Effector memory CD8-positive, alpha-beta T cell (primary cell): ENCODE results near the gene HYCC1.
"Not testable (repeated sequence)": the region's sequence is repeated elsewhere in the genome, so short reads cannot be mapped to it uniquely, and the experiment has no call there.

Experiments
- ATAC-seq: fragments of 150-1000 bp; cut with Tn5 transposase; replicated peaks from 2 replicates; pipeline ENCODE4 v1.10.0; 2021; ENCODE audit warnings: mild to moderate bottlenecking, moderate library complexity
- DNase-seq, 3 experiments: peaks; one replicate each; pipeline ENCODE4 v3.0.0; 2021
- H3K27ac Mint-ChIP-seq, 2 donors: one replicate each; pipeline ENCODE4 v1.8.0; 2022; ENCODE audit warnings: mild to moderate bottlenecking in 2 of 2, mixed read lengths in 2 of 2, moderate library complexity in 2 of 2
- H3K27me3 Mint-ChIP-seq, 2 donors: one replicate each; pipeline ENCODE4 v1.8.0; 2022; ENCODE audit warnings: mixed read lengths in 2 of 2
- H3K36me3 Mint-ChIP-seq: one replicate; pipeline ENCODE4 v1.8.0; 2022; ENCODE audit warnings: mild to moderate bottlenecking, moderate library complexity, mixed read lengths; ENCODE audit not compliant: insufficient read depth
- H3K4me1 Mint-ChIP-seq, 2 donors: one replicate each; pipeline ENCODE4 v1.8.0; 2022; ENCODE audit warnings: low read depth in 2 of 2, mixed read lengths in 2 of 2
- H3K4me3 Mint-ChIP-seq, 2 donors: one replicate each; pipeline ENCODE4 v1.8.0; 2022; ENCODE audit warnings: mild to moderate bottlenecking in 2 of 2, mixed read lengths in 2 of 2, moderate library complexity in 2 of 2
- H3K9me3 Mint-ChIP-seq, 2 donors: one replicate each; pipeline ENCODE4 v1.8.0; 2022; ENCODE audit warnings: mixed read lengths in 2 of 2
- total RNA-seq, 9 experiments: gene quantifications; one replicate each; lab custom pipeline; 2026; lab: John Stamatoyannopoulos, UW

HYCC1 gene
- total RNA-seq: 30.8 to 79.1 (median 45.6) reads per million in 9 experiments

DNA sequence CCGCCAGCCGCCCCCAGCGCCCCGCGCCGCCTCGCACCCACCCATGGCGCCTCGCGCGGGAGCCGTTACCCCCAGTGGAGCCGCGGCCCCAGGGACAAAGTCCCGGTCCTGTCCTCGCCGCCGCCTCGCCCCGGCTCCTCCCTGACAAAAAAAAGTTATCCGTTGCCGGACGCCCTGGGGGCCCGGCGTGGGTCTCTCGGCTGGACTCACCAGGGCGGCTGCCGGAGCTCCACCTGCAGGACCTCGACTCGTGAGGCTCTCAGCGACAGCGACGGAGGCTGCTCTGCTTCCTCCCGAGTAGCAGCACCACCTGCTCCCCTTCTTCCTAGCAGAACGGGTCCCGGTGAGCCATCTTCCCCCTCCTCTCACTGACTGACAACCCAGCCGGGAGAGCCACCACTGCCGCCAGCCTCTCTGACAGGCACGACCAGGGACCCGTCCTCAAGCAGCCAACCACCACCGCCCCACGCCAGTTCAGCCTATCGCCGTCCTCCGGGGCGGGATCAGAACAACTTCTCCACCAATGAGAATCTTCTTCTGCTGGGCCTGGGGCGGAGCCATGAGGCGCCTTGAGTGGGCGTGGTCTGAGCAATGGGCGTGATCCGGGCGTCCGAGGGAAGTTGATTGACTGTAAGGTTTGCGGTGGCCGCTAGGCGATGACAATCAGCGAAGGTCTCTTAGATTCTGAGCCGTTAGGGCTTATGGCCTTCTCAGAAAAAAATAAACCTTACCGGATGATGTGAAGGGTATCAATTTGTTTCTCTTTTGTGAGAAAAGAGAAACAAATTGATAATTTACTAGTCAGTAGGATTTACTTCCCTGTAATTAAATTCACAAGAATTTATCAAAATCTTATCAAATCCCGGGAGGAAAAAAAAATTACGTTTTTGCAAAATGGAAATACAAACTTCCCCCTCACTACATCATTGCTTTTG, at the start of gene HYCC1:
TSS of gene HYCC1 (minus strand) at position 416 of the 935 bp plus-strand sequence. CDS start 23,019 bp downstream, outside the sequence.
- H3K9me3 Mint-ChIP-seq: no peaks in the 10 kb centered on the region
- ATAC-seq (peak; percentile 95), DNase-seq (peak; percentile 99 to 100 (median 99))
- no peak within 1 kb of the TSS for H3K4me3 Mint-ChIP-seq
- H3K4me1 Mint-ChIP-seq: peaks cover 5 to 11% of the 10 kb centered on the region in 2 donors
- no peaks in the 10 kb centered on the region for H3K27me3 Mint-ChIP-seq
- peak within 1 kb of the TSS in 1 of 2 donors; percentile 96 for H3K27ac Mint-ChIP-seq
- H3K36me3 Mint-ChIP-seq: peaks cover 6% of the 10 kb centered on the region

DNA sequence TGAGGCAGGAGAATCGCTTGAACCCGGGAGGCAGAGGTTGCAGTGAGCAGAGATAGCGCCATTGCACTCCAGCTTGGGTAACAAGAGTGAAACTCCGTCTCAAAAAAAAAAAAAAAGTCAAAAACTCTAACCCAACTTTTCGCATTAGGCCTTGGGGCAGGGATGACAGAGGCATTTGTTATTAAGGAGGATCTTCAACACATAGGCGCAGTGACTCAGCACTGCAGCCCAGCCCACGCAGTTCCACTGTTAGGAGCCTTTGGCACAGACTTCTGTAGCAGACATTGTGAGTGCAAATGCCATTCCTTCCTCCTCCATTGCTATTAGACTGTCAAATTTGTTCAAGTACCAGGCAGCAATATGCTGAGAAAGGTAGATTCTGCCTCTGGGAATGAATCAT, 48.5 kb upstream of the HYCC1 start:
- Mint-ChIP-seq H3K4me3 (no peak overlapping the region), H3K9me3 (no peaks in the 10 kb centered on the region), H3K27ac (no peak overlapping the region), H3K27me3 (peaks cover 8 to 27% of the 10 kb centered on the region in 2 donors), H3K36me3 (no peaks in the 10 kb centered on the region), H3K4me1 (no peaks in the 10 kb centered on the region)
- DNase-seq: no peak
- no peak for ATAC-seq

DNA sequence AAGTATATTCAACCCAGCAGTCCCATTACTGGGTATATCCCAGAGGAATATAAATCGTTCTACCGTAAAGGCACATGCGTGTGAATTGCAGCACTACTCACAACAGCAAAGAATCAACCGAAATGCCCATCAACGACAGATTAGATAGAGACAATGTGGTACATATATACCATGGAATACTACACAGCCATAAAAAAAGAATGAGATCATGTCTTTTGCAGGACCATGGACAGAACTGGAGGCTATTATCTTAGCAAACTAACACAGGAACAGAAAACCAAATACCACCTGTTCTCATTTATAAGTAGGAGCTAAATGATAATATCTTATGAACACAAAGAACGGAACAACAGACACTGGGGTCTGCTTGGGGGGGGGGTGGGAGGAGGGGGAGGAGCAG, 47.4 kb upstream of the HYCC1 start:
- DNase-seq (no peak), ATAC-seq (no peak)
- Mint-ChIP-seq H3K36me3 (no peaks in the 10 kb centered on the region), H3K4me1 (no peaks in the 10 kb centered on the region), H3K27ac (no peak overlapping the region), H3K9me3 (no peaks in the 10 kb centered on the region), H3K27me3 (peaks cover 8 to 18% of the 10 kb centered on the region in 2 donors), H3K4me3 (no peak overlapping the region)

- Mint-ChIP-seq H3K36me3 (no peaks in the 10 kb centered on the region), H3K9me3 (no peaks in the 10 kb centered on the region), H3K27me3 (peaks cover 4 to 8% of the 10 kb centered on the region in 2 donors), H3K27ac (no peak overlapping the region), H3K4me3 (no peak overlapping the region), H3K4me1 (no peaks in the 10 kb centered on the region)
- DNase-seq (no peak), ATAC-seq (no peak)
Observed at GRCh38 chr7:23058408-23059096, 44.6 kb upstream of the HYCC1 start.

- Mint-ChIP-seq H3K27me3 (peaks cover 0 to under 1% of the 10 kb centered on the region in 2 donors), H3K27ac (no peak overlapping the region), H3K36me3 (no peaks in the 10 kb centered on the region), H3K9me3 (no peaks in the 10 kb centered on the region), H3K4me3 (no peak overlapping the region), H3K4me1 (no peaks in the 10 kb centered on the region)
- peak; percentile 45 to 63 (median 53) for DNase-seq
- ATAC-seq: peak; percentile 97
Observed at GRCh38 chr7:23055582-23056178, 41.8 kb upstream of the HYCC1 start.

DNA sequence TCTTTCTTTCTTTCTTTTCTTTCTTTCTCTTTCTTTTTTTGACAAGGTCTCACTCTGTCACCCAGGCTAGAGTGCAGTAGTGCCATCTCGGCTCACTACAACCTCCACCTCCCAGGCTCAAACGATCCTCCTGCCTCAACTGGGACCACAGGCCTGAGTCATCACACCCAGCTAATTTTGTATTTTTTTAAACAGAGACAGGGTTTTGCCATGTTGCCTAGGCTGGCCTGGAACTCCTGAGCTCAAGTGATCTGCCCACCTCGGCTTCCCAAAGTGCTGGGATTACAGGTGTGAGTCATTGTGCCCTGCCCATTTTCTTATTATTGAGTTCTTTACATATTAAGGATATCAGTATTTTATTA, 37.2 kb upstream of the HYCC1 start:
- not testable (repeated sequence) for H3K27me3 Mint-ChIP-seq, DNase-seq, H3K4me1 Mint-ChIP-seq, H3K4me3 Mint-ChIP-seq, ATAC-seq, H3K9me3 Mint-ChIP-seq, H3K36me3 Mint-ChIP-seq
- H3K27ac Mint-ChIP-seq: peak overlapping the region in 1 of 2 donors; percentile 3

DNA sequence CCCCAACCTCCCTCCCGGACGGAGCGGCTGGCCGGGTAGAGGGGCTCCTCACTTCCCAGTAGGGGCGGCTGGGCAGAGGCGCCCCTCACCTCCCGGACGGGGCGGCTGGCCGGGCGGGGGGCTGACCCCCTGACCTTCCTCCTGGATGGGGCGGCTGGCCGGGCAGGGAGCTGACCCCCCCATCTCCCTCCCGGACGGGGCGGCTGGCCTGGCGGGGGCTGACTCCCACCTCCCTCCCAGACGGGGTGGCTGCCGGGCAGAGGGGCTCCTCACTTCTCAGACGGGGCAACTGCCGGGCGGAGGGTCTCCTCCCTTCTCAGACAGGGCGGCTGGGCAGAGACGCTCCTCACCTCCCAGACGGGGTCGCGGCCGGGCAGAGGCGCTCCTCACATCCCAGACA, 32.4 kb upstream of the HYCC1 start:
- not testable (repeated sequence) for H3K36me3 Mint-ChIP-seq

GRCh38 chr7:23045086-23045485, 31.2 kb upstream of the HYCC1 start:
- not testable (repeated sequence) for H3K4me3 Mint-ChIP-seq, ATAC-seq, DNase-seq, H3K9me3 Mint-ChIP-seq, H3K4me1 Mint-ChIP-seq, H3K36me3 Mint-ChIP-seq, H3K27me3 Mint-ChIP-seq, H3K27ac Mint-ChIP-seq

More for the DNA sequence above, 32.4 kb upstream of the HYCC1 start:
- not testable (repeated sequence) for H3K9me3 Mint-ChIP-seq, H3K27me3 Mint-ChIP-seq, ATAC-seq, H3K4me1 Mint-ChIP-seq, DNase-seq, H3K4me3 Mint-ChIP-seq, H3K27ac Mint-ChIP-seq

- Mint-ChIP-seq H3K36me3 (no peaks in the 10 kb centered on the region), H3K27ac (no peak overlapping the region), H3K4me3 (no peak overlapping the region), H3K4me1 (no peaks in the 10 kb centered on the region), H3K9me3 (no peaks in the 10 kb centered on the region), H3K27me3 (no peaks in the 10 kb centered on the region)
- ATAC-seq (no peak), DNase-seq (no peak)
Observed at GRCh38 chr7:23044581-23044980, 30.7 kb upstream of the HYCC1 start.

DNA sequence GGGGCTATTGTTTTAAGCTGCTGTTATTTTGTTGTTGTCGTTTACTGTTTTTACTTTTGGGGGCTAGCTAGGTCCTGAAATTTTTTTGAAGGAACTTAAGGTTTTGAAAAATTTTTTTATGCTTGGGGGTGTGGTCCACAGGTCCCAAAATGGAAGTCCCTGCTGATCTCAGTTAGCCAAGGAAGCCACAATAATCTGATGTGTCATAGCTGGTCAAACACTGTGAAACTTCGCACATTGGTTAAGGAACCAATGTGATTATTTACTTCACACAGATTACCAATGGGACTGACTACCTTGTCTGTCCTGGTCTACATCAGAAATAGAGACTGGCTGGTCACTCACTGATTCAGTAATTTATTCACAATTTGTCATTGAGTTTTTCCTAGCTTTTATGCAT, 29.5 kb upstream of the HYCC1 start:
- H3K4me1 Mint-ChIP-seq: no peaks in the 10 kb centered on the region
- H3K27ac Mint-ChIP-seq: no peak overlapping the region
- H3K4me3 Mint-ChIP-seq: no peak overlapping the region
- no peak for ATAC-seq
- no peaks in the 10 kb centered on the region for H3K36me3 Mint-ChIP-seq
- DNase-seq: no peak
- H3K27me3 Mint-ChIP-seq: no peaks in the 10 kb centered on the region
- H3K9me3 Mint-ChIP-seq: no peaks in the 10 kb centered on the region

DNA sequence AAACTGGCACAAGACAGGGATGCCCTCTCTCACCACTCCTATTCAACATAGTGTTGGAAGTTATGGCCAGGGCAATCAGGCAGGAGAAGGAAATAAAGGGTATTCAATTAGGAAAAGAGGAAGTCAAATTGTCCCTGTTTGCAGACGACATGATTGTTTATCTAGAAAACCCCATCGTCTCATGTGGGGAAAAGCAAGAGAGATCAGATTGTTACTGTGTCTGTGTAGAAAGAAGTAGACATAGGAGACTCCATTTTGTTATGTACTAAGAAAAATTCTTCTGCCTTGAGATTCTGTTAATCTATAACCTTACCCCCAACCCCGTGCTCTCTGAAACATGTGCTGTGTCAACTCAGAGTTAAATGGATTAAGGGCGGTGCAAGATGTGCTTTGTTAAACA, 25.7 kb upstream of the HYCC1 start:
- not testable (repeated sequence) for H3K4me3 Mint-ChIP-seq, H3K27ac Mint-ChIP-seq, H3K36me3 Mint-ChIP-seq, ATAC-seq, H3K4me1 Mint-ChIP-seq, H3K9me3 Mint-ChIP-seq, DNase-seq
- H3K27me3 Mint-ChIP-seq: peaks cover 9 to 11% of the 10 kb centered on the region in 2 donors

DNA sequence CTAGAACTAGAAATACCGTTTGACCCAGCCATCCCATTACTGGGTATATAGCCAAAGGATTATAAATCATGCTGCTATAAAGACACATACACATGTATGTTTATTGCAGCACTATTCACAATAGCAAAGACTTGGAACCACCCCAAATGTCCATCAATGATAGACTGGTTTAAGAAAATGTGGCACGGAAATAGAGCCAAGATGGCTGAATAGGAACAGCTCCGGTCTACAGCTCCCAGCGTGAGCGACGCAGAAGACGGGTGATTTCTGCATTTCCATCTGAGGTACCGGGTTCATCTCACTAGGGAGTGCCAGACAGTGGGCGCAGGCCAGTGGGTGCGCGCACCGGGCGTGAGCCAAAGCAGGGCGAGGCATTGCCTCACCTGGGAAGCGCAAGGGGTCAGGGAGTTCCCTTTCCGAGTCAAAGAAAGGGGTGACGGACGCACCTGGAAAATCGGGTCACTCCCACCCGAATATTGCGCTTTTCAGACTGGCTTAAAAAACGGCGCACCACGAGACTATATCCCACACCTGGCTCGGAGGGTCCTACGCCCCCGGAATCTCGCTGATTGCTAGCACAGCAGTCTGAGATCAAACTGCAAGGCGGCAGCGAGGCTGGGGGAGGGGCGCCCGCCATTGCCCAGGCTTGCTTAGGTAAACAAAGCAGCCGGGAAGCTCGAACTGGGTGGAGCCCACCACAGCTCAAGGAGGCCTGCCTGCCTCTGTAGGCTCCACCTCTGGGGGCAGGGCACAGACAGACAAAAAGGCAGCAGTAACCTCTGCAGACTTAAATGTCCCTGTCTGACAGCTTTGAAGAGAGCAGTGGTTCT, 21.8 kb upstream of the HYCC1 start:
- H3K27me3 Mint-ChIP-seq: peaks cover 32 to 37% of the 10 kb centered on the region in 2 donors
- not testable (repeated sequence) for H3K4me1 Mint-ChIP-seq

GRCh38 chr7:23027261-23027660, 13.3 kb upstream of the HYCC1 start:
- H3K27ac Mint-ChIP-seq: no peak overlapping the region

More for the DNA sequence above, 21.8 kb upstream of the HYCC1 start:
- ATAC-seq, H3K9me3 Mint-ChIP-seq, DNase-seq, H3K36me3 Mint-ChIP-seq, H3K4me3 Mint-ChIP-seq, H3K27ac Mint-ChIP-seq: not testable (repeated sequence)

More at GRCh38 chr7:23027261-23027660, 13.3 kb upstream of the HYCC1 start:
- Mint-ChIP-seq H3K27me3 (peaks cover 7 to 24% of the 10 kb centered on the region in 2 donors), H3K9me3 (no peaks in the 10 kb centered on the region), H3K4me3 (no peak overlapping the region), H3K4me1 (no peaks in the 10 kb centered on the region), H3K36me3 (no peaks in the 10 kb centered on the region)
- DNase-seq: no peak
- ATAC-seq: no peak
